Stimulated activated CD8-positive, alpha-beta memory T cell treated with anti-CD3 and anti-CD28 coated beads, Interleukin-2, amount 100 ng/mL, for 1 hour (primary cell): ENCODE measurements around the gene IFIT3.
"Not testable (repeated sequence)": the region's sequence is repeated elsewhere in the genome, so short reads cannot be mapped to it uniquely, and the experiment has no call there.

ENCODE experiments used
- DNase-seq, 2 donors: peaks; one replicate each; pipeline ENCODE4 v3.0.0-alpha.2; 2020; ENCODE audit warnings: low read depth in 2 of 2

IFIT3 gene

GRCh38 chr10:89335226-89335625 is 7.4 kb downstream of the IFIT3 start:
- no peak for DNase-seq

DNA sequence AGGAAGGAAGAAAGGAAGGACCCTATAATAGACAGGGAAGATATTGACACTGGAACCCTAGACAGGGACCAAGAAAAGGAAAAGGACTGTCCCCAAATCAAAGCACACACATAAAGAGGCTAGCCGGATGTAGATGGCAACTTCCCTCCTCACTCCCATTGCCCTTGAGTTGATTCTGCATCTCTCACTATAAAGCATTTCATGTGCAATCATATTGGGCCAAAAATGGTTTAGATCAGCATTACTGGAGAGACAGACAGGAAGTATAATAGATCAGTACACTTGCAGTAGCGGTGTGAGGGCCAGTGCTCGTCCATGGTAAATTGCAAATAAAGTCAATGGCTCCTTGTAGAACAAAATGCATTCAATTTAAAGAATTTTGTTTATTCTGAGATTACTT is 8.4 kb downstream of the IFIT3 start:
- no peak for DNase-seq

GRCh38 chr10:89337484-89337883 is 9.7 kb downstream of the IFIT3 start:
- no peak for DNase-seq

DNA sequence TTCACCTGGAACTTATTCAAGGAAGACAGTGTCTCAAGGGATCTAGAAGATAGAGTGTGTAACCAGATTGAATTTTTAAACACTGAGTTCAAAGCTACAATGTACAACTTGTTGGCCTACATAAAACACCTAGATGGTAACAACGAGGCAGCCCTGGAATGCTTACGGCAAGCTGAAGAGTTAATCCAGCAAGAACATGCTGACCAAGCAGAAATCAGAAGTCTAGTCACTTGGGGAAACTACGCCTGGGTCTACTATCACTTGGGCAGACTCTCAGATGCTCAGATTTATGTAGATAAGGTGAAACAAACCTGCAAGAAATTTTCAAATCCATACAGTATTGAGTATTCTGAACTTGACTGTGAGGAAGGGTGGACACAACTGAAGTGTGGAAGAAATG is 10.9 kb downstream of the IFIT3 start:
- no peak for DNase-seq

DNA sequence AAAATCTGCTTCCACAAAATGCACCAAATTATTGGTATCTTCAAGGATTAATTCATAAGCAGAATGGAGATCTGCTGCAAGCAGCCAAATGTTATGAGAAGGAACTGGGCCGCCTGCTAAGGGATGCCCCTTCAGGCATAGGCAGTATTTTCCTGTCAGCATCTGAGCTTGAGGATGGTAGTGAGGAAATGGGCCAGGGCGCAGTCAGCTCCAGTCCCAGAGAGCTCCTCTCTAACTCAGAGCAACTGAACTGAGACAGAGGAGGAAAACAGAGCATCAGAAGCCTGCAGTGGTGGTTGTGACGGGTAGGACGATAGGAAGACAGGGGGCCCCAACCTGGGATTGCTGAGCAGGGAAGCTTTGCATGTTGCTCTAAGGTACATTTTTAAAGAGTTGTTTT is 12.1 kb downstream of the IFIT3 start:
- no peak for DNase-seq

- no peak for DNase-seq
These were observed 13.9 kb downstream of the IFIT3 start for GRCh38 chr10:89341649-89342048.

DNA sequence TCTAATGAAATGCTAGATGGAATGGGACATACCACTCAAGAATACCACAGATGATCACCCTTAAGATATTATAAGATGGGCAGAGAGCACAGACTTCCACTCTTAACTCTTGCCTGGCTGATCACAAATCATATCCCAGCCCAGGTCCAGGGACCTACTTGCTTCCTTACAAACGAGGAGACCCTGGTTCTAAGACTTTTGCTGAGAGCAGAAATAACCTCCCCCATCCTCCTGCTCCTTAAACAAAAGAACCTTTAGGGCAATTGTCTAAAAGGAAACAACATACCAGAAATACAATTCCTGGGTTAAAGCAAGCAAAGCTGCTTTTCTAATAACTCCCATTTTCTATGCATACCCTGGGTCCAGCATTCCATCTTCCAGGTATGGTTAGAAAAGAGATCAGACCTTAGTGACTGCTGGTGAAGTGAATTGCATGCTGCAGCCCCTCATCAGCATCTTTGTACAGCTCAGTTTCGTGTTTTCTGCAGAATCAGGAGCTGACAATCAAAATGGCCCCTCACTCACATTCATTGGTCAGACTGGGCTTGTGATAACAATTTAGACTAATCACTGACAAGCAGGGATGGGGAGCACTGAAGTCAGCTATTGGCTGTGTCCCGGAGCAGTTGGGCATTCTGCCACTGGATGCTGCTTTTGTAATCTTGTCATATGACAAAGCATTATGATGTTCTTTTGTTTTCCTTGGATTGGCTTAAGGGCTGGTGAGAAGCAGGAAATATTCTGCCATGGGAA is 14.6 kb downstream of the IFIT3 start:
- no peak for DNase-seq

GRCh38 chr10:89343089-89343767 is 15.4 kb downstream of the IFIT3 start:
- DNase-seq, result no peak

DNA sequence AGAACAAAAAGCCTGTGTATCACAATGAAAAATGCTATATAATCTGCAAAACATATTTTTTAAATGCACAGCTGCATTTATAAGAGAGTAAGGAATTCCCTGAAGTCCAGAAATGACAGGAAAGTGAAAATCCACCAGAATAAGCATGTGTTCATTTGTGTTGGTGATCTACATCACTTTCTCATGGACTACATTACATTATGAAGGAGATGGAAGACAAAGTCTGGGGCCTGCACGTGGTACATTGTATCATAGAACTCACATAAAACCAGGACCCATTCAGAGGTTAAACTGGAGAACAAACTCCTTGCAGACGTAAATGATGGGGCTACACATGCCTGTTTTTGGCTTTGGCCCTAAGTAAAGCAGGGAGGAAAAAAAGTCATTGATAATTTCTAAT is 16.4 kb downstream of the IFIT3 start:
- no peak for DNase-seq

- no peak for DNase-seq
These were observed 17.7 kb downstream of the IFIT3 start for GRCh38 chr10:89345367-89346000.

DNA sequence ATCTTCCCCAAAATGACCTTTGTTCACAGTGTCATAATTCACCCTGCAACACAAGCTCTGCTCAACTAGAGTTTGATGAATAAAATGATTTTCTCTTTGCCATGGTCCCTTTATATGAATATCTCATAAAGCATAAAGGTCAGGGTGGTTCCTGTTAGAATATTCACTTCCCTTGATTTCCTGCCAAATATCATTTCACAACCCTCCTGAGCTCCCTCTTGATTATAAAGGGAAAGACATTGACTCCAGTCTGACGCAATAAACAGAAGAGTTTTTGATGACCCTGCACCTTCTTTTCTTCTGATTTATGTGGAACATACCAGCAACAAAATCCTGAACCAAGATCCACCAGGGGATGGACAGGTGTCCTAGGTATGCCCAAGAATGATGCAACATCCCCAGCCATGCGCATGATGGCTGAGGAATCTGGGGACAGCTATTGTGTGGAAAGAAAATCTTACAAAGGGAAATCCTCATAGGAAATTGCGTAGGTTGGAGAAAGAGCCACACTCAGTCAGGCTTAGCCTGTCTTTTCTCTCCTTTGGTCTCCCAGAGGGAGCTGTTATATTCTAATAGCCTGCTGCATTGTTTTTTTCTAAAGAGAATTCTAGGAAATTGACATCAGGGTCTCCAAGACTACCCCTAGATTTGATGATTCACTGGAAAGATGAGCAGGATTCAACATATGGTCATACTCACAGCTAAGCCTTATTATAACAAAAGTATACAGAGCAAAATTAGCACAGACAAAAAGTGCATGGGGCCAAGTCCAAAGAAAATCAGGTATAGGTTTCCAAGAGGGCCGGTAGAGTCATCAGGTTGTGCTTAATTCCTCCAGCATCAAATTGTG is 18.8 kb downstream of the IFIT3 start:
- DNase-seq, result no peak

DNA sequence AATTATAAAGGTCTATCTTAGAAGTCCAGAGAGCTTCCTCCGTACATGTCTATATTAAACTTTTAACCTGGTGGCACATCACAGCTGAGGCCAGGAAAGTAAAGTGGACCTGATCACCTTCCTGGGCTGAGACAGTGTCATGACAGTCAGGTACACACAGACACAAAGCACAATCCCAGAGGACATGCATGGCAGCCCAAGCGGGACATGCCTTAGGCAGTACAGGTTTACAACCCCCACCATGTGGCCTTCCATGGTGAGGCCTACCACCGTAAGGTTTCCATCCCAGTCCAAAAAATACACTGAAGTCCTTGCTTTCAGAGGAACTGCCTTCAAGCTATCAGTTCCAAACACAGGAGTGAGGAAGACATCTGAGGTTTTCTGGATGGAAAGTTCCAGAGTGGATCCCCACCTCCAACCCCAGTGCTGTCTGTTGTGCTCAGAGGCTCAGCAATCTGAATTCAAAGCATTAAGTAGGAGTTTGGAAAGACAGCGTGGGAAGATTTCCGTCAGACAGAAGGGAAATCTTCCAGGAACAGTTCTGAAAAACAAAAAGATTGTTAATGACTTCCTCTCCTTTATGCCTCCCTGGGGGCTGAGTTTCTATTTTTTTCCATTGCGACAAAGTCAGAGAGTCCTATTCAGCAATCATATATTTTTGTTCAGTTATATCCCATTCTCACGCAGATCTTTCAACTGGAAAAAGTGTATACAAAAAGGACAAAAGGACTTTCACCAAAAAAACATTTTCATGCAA is 20.1 kb downstream of the IFIT3 start:
- DNase-seq, result no peak

DNA sequence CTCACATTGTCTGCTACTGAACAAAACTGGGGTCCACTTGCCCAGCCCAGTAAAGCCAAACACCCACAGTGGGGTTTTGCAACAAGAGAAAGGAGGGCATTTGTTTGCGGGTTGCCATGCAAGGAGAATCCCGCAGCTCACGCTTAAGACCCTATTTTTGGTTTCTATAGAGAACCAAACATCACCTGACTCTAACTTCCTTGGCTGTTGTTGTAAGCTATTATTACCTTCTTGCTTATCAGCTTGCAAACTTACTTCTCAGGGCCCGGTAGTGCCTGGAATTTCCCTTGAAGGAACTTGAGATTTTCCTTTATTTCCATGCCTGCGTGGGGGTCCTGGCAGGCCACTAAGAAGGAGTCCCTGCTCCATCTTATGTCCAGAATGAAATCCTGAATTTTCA is 20.7 kb downstream of the IFIT3 start:
- DNase-seq, result no peak

GRCh38 chr10:89348975-89349374 is 21.2 kb downstream of the IFIT3 start:
- DNase-seq, result no peak

GRCh38 chr10:89350631-89351315 is 23.0 kb downstream of the IFIT3 start:
- DNase-seq, result not testable (repeated sequence)

GRCh38 chr10:89351412-89351779 is 23.6 kb downstream of the IFIT3 start:
- no peak for DNase-seq

DNA sequence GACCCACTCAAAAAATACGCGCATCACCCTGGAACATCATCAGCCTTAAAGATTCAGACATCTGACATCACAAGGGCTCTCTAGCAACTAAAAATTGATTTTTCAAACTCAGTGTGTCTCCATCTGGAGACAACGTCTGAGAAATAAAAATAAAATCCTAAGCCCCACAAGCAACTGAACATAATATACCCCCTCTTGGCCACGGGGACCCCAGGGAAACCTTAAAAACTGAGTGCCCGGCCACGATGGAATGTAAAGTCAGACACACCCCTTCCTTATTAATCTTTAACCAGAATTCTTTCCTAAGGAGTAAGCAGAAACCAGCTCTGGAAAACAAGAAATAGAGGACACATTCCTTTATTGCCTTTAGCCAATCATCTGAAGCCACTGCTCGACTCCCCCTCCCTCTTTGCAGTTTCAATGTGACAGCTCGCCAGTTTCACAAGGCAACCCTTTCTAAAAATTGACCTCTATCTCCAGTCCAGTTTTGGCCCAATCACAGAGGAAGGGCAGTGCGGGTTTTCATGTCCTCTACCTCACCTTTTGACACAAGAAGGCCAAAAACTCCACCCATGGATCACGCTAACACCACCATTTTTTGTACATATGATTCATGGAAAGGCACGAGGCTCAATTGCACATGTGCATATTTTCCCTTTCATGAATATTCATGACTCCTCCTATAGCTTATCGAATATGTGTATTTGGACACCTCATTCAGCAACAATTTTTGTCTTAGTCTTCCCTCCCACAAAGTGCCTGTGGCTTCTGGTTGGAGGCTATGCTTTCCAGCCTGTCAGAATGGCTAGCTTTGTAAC is 24.2 kb downstream of the IFIT3 start:
- no peak for DNase-seq

DNA sequence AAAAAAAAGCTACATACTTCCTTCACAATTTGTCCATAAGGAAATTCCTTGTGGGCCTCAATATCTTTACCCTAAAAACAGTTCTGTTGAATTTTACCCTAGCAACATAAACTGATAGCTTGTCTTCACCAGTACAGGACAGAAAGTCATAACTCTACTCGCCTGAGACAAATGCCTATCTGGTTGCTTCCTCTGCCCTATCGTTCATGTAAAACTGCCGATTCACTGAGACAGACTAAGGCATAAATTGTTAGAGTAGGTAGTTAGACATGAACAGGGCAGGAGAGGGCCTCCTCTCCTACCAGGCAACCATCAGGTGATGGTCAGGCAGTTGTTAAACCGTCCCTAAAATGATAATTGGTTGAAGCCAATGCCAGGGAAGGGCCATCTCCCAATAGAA is 25.0 kb downstream of the IFIT3 start:
- no peak for DNase-seq

- DNase-seq, result no peak
These were observed 27.7 kb downstream of the IFIT3 start for GRCh38 chr10:89355394-89355931.

DNA sequence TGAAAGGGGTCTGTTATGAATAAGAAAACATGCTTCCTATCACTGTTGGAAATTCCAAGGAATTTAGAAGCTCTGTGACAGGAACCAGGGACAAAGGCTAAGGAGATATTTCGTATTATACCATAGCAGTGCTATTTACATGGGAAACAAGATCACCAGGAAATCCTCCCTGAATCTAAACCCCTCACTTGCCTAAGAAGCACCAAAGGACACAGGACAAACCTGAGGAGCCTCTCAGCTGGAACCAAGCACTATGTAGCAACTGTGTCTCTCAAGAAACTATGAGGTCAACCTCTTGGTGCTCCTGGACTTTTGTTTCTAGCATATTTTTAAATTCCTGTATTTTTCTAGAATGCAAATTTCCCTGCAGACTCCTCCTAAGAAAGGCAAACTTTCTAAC is 29.3 kb downstream of the IFIT3 start:
- DNase-seq, result no peak
